ENCODE data around the gene ATR. TPM values are rescaled to one million over a fixed set of nuclear protein-coding genes. Genes with fewer than 3 reads are reported as not detected.

The ATR gene
- total RNA-seq, 1 donor from 2014 or later: 9.1 TPM

- peaks cover 90% of the 10 kb centered on the region for H3K36me3 ChIP-seq
- DNase-seq: no peak
- intact Hi-C loops (cut with micrococcal nuclease): no loop called here
Measured at GRCh38 chr3:142489572-142490323, 88.8 kb downstream of the ATR start.

DNA sequence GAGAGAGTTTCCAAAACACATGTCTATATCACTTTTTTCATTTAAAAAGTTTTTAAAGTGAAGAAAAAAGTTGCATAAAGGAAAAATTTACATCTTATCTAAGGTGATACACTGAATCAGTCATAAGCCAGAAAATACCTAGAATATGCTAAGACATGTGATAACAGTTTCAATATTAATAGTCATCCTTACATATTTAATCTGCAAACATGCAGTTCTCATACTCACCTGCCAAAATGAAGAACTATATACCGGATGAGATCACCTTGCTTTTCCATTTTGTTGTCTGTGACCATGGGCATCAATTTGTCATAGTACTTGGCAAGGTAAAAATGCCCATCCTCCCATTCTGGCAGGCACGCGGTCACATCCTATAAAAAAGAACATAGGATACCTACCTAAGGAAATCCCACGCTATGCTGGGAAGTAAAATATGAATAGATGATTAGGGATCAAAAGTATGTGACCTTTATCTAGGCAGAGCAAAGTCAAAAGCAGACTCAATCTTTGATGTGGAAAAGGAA, 93.6 kb downstream of the ATR start:
- Histone ChIP-seq H3K36me3 (peaks cover 91% of the 10 kb centered on the region), H3K27me3 (ENCODE audit: low read depth) (no peaks in the 10 kb centered on the region), H3K4me1 (no peaks in the 10 kb centered on the region), H3K4me3 (no peak overlapping the region), H3K9me3 (replicated peaks) (peaks cover 25% of the 10 kb centered on the region), H3K27ac (replicated peaks) (no peak overlapping the region)
- no peak for TF ChIP-seq CTCF (IDR thresholded peaks at IDR 0.05; ENCODE audit: borderline replicate concordance)
- no peak for DNase-seq
- intact Hi-C loops (cut with micrococcal nuclease): no loop called here

More at GRCh38 chr3:142489572-142490323, 88.8 kb downstream of the ATR start:
- no peak overlapping the region for H3K27ac ChIP-seq (replicated peaks)
- no peaks in the 10 kb centered on the region for H3K27me3 ChIP-seq (ENCODE audit: low read depth)
- H3K9me3 ChIP-seq (replicated peaks): no peaks in the 10 kb centered on the region
- no peak overlapping the region for H3K4me3 ChIP-seq
- H3K4me1 ChIP-seq: no peaks in the 10 kb centered on the region
- no peak for TF ChIP-seq CTCF (IDR thresholded peaks at IDR 0.05; ENCODE audit: borderline replicate concordance)

- Histone ChIP-seq H3K4me1 (no peaks in the 10 kb centered on the region), H3K4me3 (no peak overlapping the region), H3K36me3 (peaks cover 63% of the 10 kb centered on the region), H3K27ac (replicated peaks) (no peak overlapping the region), H3K27me3 (ENCODE audit: low read depth) (no peaks in the 10 kb centered on the region), H3K9me3 (replicated peaks) (peaks cover 31% of the 10 kb centered on the region)
- intact Hi-C loops (cut with micrococcal nuclease): no loop called here
- no peak for DNase-seq
- TF ChIP-seq CTCF (IDR thresholded peaks at IDR 0.05; ENCODE audit: borderline replicate concordance): no peak
Measured at GRCh38 chr3:142481196-142481595, 97.3 kb downstream of the ATR start.

- peaks cover 24% of the 10 kb centered on the region for H3K9me3 ChIP-seq (replicated peaks)
- intact Hi-C loops (cut with micrococcal nuclease): no loop called here
- no peaks in the 10 kb centered on the region for H3K27me3 ChIP-seq (ENCODE audit: low read depth)
- DNase-seq: no peak
- peaks cover 12% of the 10 kb centered on the region for H3K36me3 ChIP-seq
- no peaks in the 10 kb centered on the region for H3K4me1 ChIP-seq
- no peak for TF ChIP-seq CTCF (IDR thresholded peaks at IDR 0.05; ENCODE audit: borderline replicate concordance)
- no peak overlapping the region for H3K4me3 ChIP-seq
- H3K27ac ChIP-seq (replicated peaks): no peak overlapping the region
Measured at GRCh38 chr3:142470826-142471225, 107.7 kb downstream of the ATR start.

GRCh38 chr3:142468456-142468855, 110.1 kb downstream of the ATR start:
- DNase-seq: no peak
- Histone ChIP-seq H3K9me3 (replicated peaks) (peaks cover 9% of the 10 kb centered on the region), H3K27me3 (ENCODE audit: low read depth) (no peaks in the 10 kb centered on the region), H3K4me3 (no peak overlapping the region), H3K4me1 (no peaks in the 10 kb centered on the region), H3K36me3 (peaks cover 22% of the 10 kb centered on the region), H3K27ac (replicated peaks) (no peak overlapping the region)
- intact Hi-C loops (cut with micrococcal nuclease): no loop called here
- TF ChIP-seq CTCF (IDR thresholded peaks at IDR 0.05; ENCODE audit: borderline replicate concordance): no peak
